HG03280 (cell line): ENCODE measurements around the gene DNAJC16.
"Not testable (repeated sequence)": the region's sequence is repeated elsewhere in the genome, so short reads cannot be mapped to it uniquely, and the experiment has no call there.

Source experiments
- ATAC-seq: cut with Tn5 transposase; IDR thresholded peaks from one replicate; pipeline ENCODE4 v1.9.1; 2021; ENCODE audit warnings: mild to moderate bottlenecking, moderate library complexity; ENCODE audit not compliant: unreplicated experiment

Gene DNAJC16

DNA sequence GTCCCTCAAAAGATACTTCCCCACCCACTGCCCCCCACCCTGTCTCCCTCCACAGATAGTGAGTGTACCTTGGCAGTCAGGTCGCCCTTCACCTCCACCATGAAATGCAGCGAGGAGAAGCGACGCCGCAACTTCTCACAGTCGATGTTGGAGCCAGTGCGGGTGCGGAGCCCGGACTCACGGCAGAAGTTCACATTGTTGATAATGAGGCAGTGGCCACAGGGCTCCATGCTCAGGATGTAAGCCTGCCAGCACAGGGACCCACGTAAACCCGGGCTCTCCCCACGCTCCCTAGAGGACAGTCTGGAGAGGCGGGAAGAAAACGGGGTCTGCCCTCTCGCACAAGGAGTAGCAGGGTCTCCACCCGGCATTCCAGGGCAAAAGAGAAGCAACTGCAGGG lies 19.8 kb upstream of the DNAJC16 start:
- ATAC-seq: no peak

DNA sequence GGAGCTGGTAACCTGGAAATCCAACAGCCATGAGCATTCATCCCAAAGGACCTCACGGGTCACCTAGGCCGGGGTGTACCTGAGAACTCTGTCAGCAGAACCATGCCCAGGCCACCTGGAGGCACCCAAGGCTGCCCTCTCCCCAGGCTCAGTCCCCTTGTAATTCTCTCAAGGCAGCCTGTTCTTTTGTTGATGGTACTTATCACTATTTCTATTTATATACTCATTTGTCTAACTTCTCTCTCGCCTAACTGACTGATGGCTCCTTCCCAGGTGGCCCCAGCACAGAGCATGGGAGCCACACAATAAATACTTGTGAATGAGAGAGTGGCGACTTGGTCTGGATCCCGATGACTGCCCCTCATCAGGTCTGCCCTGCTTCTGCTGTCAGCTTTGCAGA lies 19.4 kb upstream of the DNAJC16 start:
- no peak for ATAC-seq

DNA sequence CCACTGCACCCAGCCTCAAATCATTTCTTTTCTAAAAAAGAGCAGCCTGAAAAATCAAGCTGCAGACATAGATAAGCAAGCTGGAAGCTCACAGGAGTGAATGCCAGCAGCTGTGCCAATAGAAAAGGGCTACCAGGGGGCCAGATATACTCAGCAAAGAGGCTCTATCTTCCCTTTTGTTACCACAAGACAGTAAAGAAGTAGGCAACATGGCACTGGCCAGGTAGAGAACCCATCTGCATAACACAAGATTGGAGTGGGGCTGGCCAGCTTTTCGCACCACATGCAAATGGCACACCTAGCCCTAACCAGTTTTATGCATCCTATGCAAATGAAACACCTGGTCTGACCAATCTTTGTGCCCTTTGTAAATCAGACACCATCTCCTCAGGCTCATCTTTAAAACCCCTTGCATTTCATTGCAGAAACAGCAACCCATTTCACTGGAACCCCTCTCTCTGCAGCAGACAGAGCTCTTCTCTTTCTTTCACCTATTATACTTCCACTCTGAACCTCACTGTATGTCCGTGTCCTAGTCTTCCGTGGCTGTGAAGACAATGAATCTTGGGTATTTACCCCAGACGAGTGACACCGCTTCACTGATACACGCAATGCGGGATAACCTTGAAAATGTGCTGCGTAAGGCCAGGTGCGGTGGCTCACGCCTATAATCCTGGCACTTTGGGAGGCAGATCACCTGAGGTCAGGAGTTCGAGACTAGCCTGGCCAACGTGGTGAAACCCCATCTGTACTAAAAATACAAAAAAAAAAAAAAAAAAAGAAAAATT lies 17.8 kb upstream of the DNAJC16 start:
- ATAC-seq: no peak

DNA sequence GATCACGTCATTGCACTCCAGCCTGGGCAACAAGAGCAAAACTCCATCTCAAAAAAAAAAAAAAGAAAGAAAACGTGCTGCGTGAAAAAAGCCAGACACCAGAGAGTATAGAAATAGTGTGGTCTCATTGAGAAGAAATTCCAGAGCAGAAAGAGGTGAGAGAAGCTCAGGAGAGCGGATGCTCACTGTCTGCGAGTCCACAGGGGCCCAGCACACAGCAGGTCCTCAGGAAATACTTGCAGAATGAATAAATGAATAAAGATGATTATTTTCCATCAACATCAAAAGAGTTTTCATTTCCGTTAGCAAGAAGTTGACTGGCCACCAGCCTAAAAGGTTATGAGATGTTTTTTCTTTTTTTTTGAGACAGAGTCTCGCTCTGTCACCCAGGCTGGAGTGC lies 17.1 kb upstream of the DNAJC16 start:
- ATAC-seq: no peak

DNA sequence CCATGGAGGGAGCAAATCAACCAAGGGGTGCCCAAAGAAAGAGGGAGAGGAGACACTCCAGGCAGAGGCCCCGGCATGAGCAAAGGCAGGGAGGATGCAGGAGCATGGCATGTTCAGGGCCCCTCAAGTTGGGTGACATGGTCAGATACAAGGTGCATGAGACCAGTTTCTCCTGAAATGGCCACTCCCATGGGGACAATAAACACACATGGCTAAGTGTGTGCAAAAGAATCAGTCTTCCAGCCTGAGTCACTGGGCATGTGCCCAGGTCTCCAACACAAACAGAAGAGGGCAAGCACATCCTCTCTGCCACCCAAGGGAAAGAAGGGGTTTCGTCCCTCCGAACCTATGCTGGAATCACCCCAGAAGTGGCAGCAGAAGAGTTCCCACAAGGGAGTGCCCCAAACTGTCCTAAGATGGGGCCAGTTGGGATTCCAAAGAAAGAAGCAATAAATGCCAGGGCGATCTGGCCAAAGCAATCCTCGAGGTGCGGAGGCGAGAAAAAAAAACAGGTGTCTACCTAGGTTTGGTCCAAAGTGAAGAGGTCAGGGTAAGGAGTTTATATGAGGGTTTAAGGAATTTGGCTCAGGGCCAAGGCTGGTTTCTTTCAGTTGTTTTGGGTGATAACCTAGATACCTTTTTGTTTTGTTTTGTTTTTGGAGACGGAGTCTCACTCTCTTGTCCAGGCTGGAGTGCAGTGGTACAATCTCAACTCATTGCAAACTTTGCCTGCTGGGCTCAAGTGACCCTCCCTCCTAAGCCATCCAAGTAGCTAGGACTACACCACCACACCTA lies 15.8 kb upstream of the DNAJC16 start:
- no peak for ATAC-seq

DNA sequence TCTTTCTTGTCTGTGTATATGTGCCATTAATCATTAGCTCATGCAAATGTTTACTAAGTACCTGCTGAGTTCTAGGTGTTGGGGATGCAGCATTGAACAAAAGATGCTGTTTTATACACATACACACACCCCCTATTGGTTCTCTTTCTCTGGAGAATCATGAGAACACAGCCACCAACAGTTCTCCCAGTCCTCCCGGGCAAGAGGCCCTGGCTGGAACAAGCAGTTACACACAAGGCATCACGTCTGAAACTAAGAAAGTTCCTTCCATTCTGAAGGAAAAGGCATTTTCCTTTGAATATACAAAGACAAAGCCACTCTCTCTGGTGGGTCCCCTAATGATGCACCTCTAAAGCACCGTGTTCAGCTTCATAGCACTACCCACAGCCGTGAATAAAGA lies 13.5 kb upstream of the DNAJC16 start:
- no peak for ATAC-seq

DNA sequence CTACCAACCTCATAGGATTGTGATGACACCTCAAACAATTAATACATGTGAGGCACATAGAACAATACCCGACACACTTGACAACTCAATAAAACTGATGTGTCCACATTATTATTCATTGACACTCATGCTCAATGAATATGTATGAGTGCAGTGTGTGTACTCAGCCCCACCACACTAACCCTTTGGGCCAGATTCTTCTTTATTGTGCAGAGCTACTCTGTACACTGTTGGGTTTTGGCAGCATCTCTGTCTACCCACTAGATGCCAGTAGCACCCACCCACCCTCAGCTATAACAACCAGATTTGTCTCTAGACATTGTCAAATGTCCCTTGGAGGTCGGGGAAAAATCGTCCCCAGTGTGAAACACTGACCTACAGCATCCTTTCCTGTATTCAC lies 12.7 kb upstream of the DNAJC16 start:
- no peak for ATAC-seq

DNA sequence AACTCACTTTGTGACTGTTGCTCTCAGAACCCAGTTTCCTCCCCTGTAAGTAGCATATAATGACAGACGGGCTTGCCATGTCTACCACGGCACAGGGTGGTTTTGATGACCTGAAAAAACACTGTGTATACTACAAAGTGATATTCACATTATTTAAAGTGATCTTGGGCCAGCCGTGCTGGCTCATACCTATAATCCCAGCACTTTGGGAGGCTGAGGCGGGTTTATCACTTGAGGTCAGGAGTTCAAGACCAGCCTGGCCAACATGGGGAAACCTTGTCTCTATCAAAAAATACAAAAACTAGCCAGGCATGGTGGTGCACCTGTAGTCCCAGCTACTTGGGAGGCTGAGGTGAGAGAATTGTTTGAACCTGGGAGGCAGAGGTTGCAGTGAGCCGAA lies 12.1 kb upstream of the DNAJC16 start:
- ATAC-seq: not testable (repeated sequence)

DNA sequence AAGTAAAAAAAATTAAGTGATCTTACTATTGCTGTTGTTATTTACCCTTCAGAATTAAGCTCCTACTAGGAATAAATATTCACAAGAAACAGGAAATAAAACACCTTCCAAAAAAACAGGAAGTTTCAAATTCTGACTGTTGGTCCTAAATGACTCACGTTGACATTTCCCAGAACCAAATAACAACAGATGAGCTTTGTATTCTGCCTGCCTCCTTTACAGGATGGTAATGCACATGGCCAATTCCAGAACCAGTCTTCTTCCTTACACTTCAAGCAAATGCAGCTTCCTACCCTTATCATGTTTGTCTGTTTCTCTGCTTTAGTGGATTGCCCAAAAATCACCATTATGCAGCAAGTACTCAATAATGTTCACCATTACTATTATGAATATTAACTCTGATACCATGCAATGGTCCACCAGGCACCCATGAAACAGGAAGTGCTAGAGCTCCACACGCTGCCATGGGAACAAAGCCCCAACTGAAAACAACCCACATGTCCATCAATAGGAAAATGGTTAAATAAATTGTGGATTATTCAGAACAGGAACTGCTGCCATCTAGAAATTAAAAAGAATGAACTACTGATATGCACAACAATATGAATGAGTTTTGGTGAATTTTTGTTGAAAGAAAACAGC lies 11.5 kb upstream of the DNAJC16 start:
- ATAC-seq: no peak

DNA sequence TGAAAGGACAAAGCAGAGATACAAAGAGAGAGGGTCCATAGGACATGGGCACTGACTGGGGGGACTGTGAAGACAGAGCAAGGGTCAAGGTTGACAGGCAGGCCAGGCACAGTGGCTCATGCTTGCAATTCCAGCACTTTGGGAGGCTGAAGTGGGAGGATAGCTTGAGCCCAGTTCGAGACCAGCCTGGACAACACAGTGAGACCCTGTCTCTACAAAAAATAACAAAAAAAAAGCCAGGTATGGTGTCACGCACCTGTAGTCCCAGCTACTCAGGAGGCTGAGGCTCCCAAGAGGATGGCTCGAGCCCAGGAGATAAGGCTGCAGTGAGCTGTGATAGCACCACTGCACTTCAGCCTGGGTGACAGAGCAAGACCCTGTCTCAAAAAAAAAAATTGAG lies 7.0 kb upstream of the DNAJC16 start:
- ATAC-seq: no peak

DNA sequence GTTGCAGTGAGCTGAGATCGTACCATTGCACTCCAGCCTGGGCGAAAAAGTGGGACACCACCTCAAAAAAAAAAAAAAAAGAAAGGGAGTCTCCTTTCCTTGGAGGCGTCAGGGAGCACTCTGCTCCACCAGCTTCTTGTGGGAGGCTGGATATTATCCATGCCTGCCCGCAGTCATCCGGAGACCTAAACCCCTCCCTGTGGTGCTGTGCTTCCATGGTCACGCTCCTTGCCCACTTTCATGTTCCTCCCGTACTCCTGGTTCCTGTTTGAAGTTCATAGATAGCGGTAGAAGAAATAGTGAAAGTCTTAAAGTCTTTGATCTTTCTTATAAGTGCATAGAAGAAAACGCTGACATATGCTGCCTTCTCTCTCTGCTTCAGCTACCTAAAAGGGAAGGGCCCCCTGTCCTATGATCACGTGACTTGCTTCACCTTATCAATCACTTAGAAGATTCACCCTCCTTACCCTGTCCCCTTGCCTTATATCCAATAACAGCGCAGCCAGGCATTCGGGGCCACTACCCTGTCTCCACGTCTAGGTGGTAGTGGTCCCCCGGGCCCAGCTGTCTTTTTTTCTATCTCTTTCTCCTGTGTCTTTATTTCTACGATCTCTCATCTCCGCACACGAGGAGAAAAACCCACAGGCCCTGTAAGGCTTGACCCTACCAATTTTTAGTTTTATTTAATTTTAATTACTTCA lies 5.3 kb upstream of the DNAJC16 start:
- not testable (repeated sequence) for ATAC-seq

DNA sequence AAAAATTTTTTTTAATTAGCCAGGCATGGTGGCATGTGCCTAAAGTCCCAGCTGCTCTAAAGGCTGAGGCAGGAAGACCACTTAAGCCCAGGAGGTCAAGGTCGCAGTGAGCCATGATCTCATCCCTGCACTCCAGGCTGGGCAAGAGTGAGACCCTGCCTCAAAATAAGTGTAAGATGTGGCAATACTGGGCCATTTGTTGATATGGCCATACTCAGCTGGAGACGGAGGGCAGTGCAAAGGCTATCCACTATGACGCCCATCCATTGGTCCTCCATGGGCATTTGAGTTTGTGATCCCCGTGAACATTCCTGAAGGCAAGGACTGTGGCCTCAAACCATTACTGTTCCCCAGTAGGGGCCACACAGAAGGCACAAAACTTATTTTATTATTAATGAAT lies 4.1 kb upstream of the DNAJC16 start:
- ATAC-seq: no peak

DNA sequence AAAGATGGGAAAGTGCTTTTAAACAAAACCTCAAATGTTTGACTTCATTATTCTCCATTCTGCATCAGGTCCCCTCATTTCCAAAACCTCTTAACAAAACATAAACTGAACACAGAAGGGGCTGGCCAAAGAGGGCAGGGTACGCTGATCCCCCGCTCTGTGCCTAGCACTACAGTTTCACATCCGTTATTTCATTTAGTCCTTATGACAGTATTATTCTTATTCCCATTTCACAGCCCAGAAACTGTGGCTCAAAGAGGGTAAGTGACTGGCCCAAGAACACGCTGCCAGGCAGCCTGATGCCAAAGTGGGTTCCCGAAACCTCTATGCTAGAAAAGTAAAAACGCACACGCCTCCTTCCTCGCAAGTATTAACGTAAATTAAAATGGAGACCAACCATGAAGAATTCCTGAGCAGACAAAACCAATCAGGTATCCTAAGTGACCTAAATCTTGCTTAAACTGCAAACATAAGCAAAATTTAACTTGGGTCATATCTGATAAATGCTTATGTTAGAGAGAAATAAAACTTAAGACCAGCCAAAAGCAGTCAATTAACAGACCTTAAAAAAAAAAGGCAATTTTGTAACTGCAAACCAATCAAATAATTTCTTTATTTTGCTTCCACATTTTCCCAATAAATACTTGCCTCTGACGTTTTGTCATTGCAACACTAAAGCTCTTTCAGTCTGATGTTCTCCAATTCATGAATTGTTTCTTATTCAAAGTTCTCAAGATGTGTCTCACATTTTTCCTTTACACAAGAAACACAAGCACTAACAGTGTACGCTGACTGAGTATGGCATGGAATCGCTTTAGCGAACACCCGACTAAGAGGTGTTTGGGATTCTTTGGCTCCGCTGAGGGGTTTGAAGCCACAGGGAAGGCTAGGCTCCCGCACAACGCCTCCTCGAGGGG lies 3.3 kb upstream of the DNAJC16 start:
- ATAC-seq: no peak

DNA sequence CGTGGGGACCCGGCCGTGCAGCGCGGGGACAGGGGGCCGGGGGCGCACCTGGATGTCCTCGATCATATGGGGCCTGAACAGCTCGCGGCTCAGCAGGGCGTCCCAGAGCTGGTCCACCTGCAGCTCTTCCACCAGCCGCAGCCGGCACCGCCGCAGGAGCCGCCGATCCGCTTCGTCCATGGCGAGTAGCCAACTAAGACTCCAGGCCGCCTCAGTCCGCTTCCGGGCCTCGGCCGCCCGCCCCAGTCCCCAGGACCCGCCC lies 2.7 kb upstream of the DNAJC16 start, which contains the start of gene CASP9:
Gene CASP9 (minus strand): TSS at position 195 of the 262 bp plus-strand sequence. CDS start 15 bp downstream, at position 180.
- ATAC-seq: no peak

DNA sequence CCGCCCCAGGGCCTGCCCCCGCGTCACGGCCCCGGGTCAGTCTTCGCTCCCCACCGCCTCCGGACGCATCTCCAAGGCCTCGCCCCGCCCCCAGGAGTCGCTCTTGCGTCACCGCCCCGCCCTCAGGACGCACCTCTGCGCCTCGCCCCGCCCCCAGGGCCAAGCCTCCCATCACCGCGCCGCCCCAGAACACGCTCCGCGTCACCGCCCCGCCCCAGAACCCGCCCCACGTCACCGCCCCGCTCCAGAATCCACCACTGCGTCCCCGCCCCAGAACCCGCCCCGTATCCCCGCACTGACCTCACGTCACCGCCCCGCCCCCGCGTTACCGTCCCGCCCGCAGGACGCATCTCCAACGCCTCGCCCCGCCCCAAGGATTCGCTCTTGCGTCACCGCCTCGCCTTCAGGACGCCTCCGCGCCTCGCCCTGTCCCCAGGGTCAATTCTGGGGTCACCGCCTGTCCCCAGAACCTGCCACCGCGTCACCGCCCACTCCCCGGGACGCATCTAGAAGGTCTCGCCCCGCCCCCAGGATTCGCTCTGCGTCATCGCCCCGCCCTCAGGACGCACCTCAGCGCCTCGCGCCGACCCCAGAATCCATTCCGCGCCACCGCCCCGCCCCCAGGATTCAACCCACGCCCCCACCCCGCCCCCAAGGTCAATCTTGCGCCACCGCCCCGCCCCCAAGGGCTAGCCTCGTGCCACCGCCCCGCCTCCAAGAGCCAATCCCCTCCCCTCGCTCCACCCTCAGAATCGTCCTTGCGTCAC lies 2.2 kb upstream of the DNAJC16 start:
- ATAC-seq: peak; percentile 46

DNA sequence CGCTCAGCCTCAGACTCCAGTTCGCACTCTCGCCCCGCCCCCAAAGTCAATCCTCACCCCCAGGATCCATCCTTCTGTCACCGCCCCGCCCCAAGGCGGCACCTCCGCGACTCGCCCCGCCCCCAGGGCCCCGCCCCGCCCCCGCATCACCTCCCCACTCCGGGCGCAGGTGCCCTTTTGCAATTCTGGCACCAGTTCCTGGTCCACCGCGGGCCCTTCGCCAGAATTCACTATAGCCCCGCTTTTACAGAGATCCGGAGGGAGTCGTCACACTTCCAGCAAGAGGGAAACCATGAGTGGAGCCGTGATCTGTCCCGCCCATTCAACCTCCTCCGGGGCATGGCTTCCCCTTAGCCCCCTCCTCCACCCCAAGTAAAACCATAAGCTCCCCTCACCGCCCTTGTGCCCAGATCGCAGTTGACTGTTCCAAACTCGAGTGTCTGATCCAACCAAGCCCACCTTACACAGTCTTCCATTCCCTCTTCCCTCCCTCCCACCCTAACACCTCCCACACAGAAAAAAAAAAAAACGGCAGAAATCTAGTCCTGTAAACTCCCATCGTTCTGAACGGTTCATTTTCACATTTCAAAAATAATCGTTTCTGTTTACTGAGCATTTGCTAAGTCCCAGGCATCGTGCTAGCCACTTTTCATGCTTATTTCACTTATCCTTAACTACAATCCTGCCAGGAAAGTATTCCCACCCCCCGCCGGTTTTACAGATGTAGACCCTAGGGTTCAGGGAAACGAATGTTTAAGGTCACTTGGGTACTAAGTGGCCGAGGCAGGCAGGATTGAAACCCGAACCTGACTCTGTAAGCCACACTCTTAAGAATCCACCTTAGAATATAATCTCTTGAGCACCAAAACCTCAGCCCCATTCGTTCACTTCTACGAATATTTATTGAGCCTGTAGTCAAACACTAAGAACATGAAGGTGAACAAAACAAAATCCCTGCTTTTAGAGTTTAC lies 1.3 kb upstream of the DNAJC16 start:
- ATAC-seq: peak; percentile 42

DNA sequence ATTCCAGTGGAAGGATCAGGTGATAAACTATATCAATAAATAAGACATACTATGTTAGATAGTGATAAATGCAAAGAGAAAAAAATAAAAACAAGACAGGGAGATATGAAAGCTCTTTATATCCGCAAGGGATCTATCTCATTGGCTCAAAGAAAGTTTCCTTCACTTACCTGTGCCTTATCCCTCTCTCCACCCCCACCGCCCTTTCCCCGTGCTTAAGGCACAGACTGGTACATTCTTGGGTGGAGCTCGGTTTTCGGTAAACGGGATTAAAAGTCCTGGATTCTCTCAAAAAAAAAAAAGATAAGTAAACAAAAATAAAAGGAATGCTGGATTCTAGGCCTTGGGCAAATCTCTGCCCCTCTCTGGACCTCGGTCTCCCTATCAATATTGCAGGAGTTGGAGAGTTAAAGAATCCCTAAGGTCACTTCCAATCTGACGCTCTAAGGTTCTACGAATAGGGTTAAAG lies 593 bp upstream of the DNAJC16 start:
- no peak for ATAC-seq

DNA sequence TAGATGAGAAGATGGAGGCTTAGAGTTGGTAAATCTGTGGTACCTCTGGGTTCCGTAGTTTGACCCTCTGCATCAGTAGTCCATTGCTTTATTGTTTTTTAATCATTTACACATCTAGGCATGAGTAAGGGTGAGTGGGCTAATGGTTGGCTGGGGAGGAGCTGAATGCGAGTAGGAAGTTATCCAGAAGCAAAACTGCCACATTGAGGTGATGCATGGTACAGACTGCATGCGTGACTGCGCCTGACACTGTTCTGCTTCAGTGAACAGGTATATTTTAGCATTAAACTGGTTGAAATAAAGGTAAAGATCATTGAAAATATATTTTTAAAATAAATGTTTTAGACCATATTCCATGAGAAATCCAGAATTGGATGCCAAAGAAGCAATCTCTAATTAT lies 4.4 kb downstream of the DNAJC16 start:
- ATAC-seq: no peak
